Measurements from ENCODE around the gene RAB40B. TPM values are rescaled to one million over a fixed set of nuclear protein-coding genes. Genes with fewer than 3 reads are reported as not detected.

RAB40B gene
- total RNA-seq, 3 donors from 2014 or later = 8.8 to 25.6 (median 12.8) TPM

GRCh38 chr17:82664276-82664575, 34.3 kb downstream of the RAB40B start:
- no peak overlapping the region for H3K27ac ChIP-seq
- DNase-seq (ENCODE audit: low spot score in 2 of 2) = no peak
- no peak overlapping the region for H3K4me3 ChIP-seq
- H3K36me3 ChIP-seq = no peaks in the 10 kb centered on the region
- no peaks in the 10 kb centered on the region for H3K9me3 ChIP-seq
- H3K4me1 ChIP-seq = no peaks in the 10 kb centered on the region
- TF ChIP-seq POLR2AphosphoS5 (IDR thresholded peaks at IDR 0.05) (no peak), CTCF (IDR thresholded peaks at IDR 0.05) (no peak), POLR2A (IDR thresholded peaks at IDR 0.05) (no peak)
- H3K27me3 ChIP-seq = no peaks in the 10 kb centered on the region
- intact Hi-C loops (cut with DNase I; ENCODE audit: low total_unique reads) = no loop called here

GRCh38 chr17:82663381-82664275, 34.9 kb downstream of the RAB40B start:
- intact Hi-C loops (cut with DNase I; ENCODE audit: low total_unique reads) = no loop called here

GRCh38 chr17:82662711-82663261, 35.7 kb downstream of the RAB40B start:
- H3K9me3 ChIP-seq = no peaks in the 10 kb centered on the region

More at GRCh38 chr17:82663381-82664275, 34.9 kb downstream of the RAB40B start:
- H3K4me1 ChIP-seq = no peaks in the 10 kb centered on the region
- DNase-seq (ENCODE audit: low spot score in 2 of 2) = no peak
- H3K27ac ChIP-seq = no peak overlapping the region
- no peaks in the 10 kb centered on the region for H3K36me3 ChIP-seq
- H3K27me3 ChIP-seq = no peaks in the 10 kb centered on the region
- no peaks in the 10 kb centered on the region for H3K9me3 ChIP-seq
- H3K4me3 ChIP-seq = no peak overlapping the region
- TF ChIP-seq POLR2AphosphoS5 (IDR thresholded peaks at IDR 0.05) (no peak), POLR2A (IDR thresholded peaks at IDR 0.05) (no peak), CTCF (IDR thresholded peaks at IDR 0.05) (no peak)

GRCh38 chr17:82661717-82662683, 36.5 kb downstream of the RAB40B start:
- Histone ChIP-seq H3K4me1 (no peaks in the 10 kb centered on the region), H3K27ac (no peak overlapping the region), H3K9me3 (no peaks in the 10 kb centered on the region), H3K36me3 (no peaks in the 10 kb centered on the region), H3K27me3 (no peaks in the 10 kb centered on the region), H3K4me3 (no peak overlapping the region)
- intact Hi-C loops (cut with DNase I; ENCODE audit: low total_unique reads) = no loop called here
- no peak for DNase-seq (ENCODE audit: low spot score in 2 of 2)
- TF ChIP-seq POLR2AphosphoS5 (IDR thresholded peaks at IDR 0.05) (no peak), POLR2A (IDR thresholded peaks at IDR 0.05) (no peak), CTCF (IDR thresholded peaks at IDR 0.05) (no peak)

More at GRCh38 chr17:82662711-82663261, 35.7 kb downstream of the RAB40B start:
- H3K27ac ChIP-seq = no peak overlapping the region
- H3K4me1 ChIP-seq = no peaks in the 10 kb centered on the region
- TF ChIP-seq CTCF (IDR thresholded peaks at IDR 0.05) (no peak), POLR2AphosphoS5 (IDR thresholded peaks at IDR 0.05) (no peak), POLR2A (IDR thresholded peaks at IDR 0.05) (no peak)
- H3K4me3 ChIP-seq = no peak overlapping the region
- H3K27me3 ChIP-seq = no peaks in the 10 kb centered on the region
- DNase-seq (ENCODE audit: low spot score in 2 of 2) = no peak
- H3K36me3 ChIP-seq = no peaks in the 10 kb centered on the region
- intact Hi-C loops (cut with DNase I; ENCODE audit: low total_unique reads) = no loop called here

All from breast epithelium (tissue), 4 donors.